Neural cell (in vitro differentiated cells): ENCODE data around the gene PRIMA1. TPM values are rescaled to one million over a fixed set of nuclear protein-coding genes. Genes with fewer than 3 reads are reported as not detected.

Source experiments
- H2AFZ ChIP-seq: fragments of 200-600, 300-800 bp; sonication (generic), shearing (Covaris generic); 2 replicates; pipeline ENCODE4 v1.6.0; 2014; ENCODE audit warnings: low read depth, mild to moderate bottlenecking, antibody characterized with exemption, low read length, moderate library complexity
- H3F3A ChIP-seq: fragments of 200-600 bp; shearing (Covaris generic); 2 replicates; pipeline ENCODE4 v1.6.1; 2016; ENCODE audit warnings: mild to moderate bottlenecking, moderate library complexity, mixed read lengths, antibody characterized with exemption, low read length; ENCODE audit not compliant: insufficient read depth, poor library complexity, severe bottlenecking
- H3K27ac ChIP-seq: fragments of 200-600, 300-800 bp; sonication (generic), shearing (Covaris generic); 2 replicates; pipeline ENCODE4 v1.5.1; 2014; ENCODE audit warnings: mild to moderate bottlenecking, low read length, moderate library complexity
- H3K27me3 ChIP-seq: fragments of 300-800, 200-600 bp; sonication (generic), shearing (Covaris generic); 2 replicates; pipeline ENCODE4 v1.6.0; 2014; ENCODE audit warnings: mild to moderate bottlenecking, low read depth, low read length, moderate library complexity; ENCODE audit not compliant: insufficient read depth
- H3K36me3 ChIP-seq: fragments of 300-800, 200-600 bp; sonication (generic), shearing (Covaris generic); 2 replicates; pipeline ENCODE4 v1.5.1; 2014; ENCODE audit warnings: mild to moderate bottlenecking, antibody characterized with exemption, low read length, moderate library complexity; ENCODE audit not compliant: insufficient read depth
- H3K4me2 ChIP-seq: fragments of 300-800, 200-600 bp; sonication (generic), shearing (Covaris generic); 2 replicates; pipeline ENCODE4 v1.6.0; 2014; ENCODE audit warnings: mild to moderate bottlenecking, low read length
- H3K4me3 ChIP-seq: fragments of 300-800, 200-600 bp; sonication (generic), shearing (Covaris generic); 2 replicates; pipeline ENCODE4 v1.5.1; 2014; ENCODE audit warnings: mild to moderate bottlenecking, low read length, moderate library complexity
- H3K79me2 ChIP-seq: fragments of 200-600 bp; shearing (Covaris generic); replicated peaks from 2 replicates; pipeline ENCODE4 v1.6.0; 2014; ENCODE audit warnings: mild to moderate bottlenecking, low read length, moderate library complexity; ENCODE audit not compliant: insufficient read depth
- H3K9ac ChIP-seq: fragments of 300-800, 200-600 bp; sonication (generic), shearing (Covaris generic); 2 replicates; pipeline ENCODE4 v1.6.1; 2016; ENCODE audit warnings: mild to moderate bottlenecking, low read length, mixed read lengths
- H3K9me2 ChIP-seq: fragments of 200-600 bp; shearing (Covaris generic); 2 replicates; pipeline ENCODE4 v1.6.1; 2016; ENCODE audit warnings: mild to moderate bottlenecking, low read length, mixed read lengths; ENCODE audit not compliant: insufficient read depth
- H3K9me3 ChIP-seq: fragments of 200-600, 300-800 bp; sonication (generic), shearing (Covaris generic); 2 replicates; pipeline ENCODE4 v1.6.1; 2016; ENCODE audit warnings: mild to moderate bottlenecking, mixed run types, low read length, moderate library complexity, mixed read lengths
- H4K20me1 ChIP-seq: fragments of 200-600 bp; shearing (Covaris generic); 2 replicates; pipeline ENCODE4 v1.6.1; 2016; ENCODE audit warnings: mild to moderate bottlenecking, mixed run types; ENCODE audit not compliant: insufficient read depth
- EP300 ChIP-seq: fragments of 450-650 bp; conservative IDR thresholded peaks from 2 replicates; pipeline ENCODE4 v1.6.1; 2014; ENCODE audit warnings: antibody characterized with exemption, mild to moderate bottlenecking, moderate library complexity; ENCODE audit not compliant: poor library complexity, severe bottlenecking
- EZH2 ChIP-seq: fragments of 200-600, 300-800 bp; shearing (Covaris generic), sonication (generic); IDR thresholded peaks from 2 replicates; pipeline ENCODE4 v1.6.1; 2014; ENCODE audit warnings: antibody characterized with exemption, low read length, borderline replicate concordance, mild to moderate bottlenecking; ENCODE audit not compliant: insufficient read depth, poor library complexity, severe bottlenecking
- MXI1 ChIP-seq: fragments of 450-650 bp; conservative IDR thresholded peaks from 2 replicates; pipeline ENCODE4 v1.6.1; 2014; ENCODE audit warnings: antibody characterized with exemption, mild to moderate bottlenecking; ENCODE audit not compliant: poor library complexity, severe bottlenecking
- POLR2AphosphoS5 ChIP-seq: IDR thresholded peaks from 2 replicates; pipeline ENCODE4 v1.6.1; 2012
- RAD21 ChIP-seq: fragments of 450-650 bp; conservative IDR thresholded peaks from 2 replicates; pipeline ENCODE4 v1.6.1; 2014; ENCODE audit warnings: antibody characterized with exemption, mild to moderate bottlenecking, moderate library complexity
- SMC3 ChIP-seq: fragments of 450-650 bp; conservative IDR thresholded peaks from 2 replicates; pipeline ENCODE4 v1.6.1; 2014; ENCODE audit warnings: antibody characterized with exemption, mild to moderate bottlenecking, moderate library complexity; ENCODE audit not compliant: poor library complexity
- TAF1 ChIP-seq: IDR thresholded peaks from 2 replicates; pipeline ENCODE4 v1.6.1; 2012; ENCODE audit warnings: low read depth
- polyA plus RNA-seq: library from polyadenylated mRNA; depleted of rRNA; stranded (reverse); fragments of >200 nt; gene quantifications from 2 replicates; pipeline ENCODE4 v1.2.3, GENCODE V29; 2014
- TF ChIP-seq, protein P1 (sequence below): fragments of 450-650 bp; IDR thresholded peaks from 2 replicates; pipeline ENCODE4 v1.5.1; 2014; ENCODE audit warnings: antibody characterized with exemption, mild to moderate bottlenecking, moderate library complexity; ENCODE audit not compliant: poor library complexity, severe bottlenecking
- TF ChIP-seq, protein P2 (sequence below): IDR thresholded peaks from 2 replicates; pipeline ENCODE4 v1.6.1; 2012; ENCODE audit warnings: borderline replicate concordance

PRIMA1 gene
- polyA plus RNA-seq, 1 donor from 2014 or later = not detected

DNA sequence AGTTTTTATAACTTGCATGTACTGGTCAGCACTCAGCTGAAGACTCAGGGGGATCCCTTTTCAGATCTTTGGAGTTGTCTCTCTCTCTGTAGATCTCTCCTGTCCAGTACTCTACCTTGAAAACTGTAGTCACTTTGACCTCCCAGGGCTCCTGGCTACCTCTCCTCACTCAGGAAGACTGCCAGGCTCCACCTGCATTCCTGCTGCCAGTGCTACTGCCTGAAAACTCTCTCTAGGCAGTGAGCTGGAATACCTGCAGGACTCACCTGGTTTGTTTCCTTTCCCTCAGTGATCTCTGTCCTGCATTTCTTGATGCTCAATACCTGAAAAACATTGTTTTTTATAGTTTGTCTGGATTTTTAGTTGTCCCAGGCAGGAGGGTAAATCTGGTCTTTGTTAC lies 87.4 kb downstream of the PRIMA1 start:
- Histone ChIP-seq H3K27ac (no peak overlapping the region), H3F3A (no peaks in the 10 kb centered on the region), H3K9me3 (peaks cover 4% of the 10 kb centered on the region), H3K4me2 (no peak overlapping the region), H3K9ac (no peak overlapping the region), H3K9me2 (no peaks in the 10 kb centered on the region), H2AFZ (no peak overlapping the region), H4K20me1 (no peaks in the 10 kb centered on the region), H3K27me3 (no peaks in the 10 kb centered on the region), H3K4me3 (no peak overlapping the region), H3K79me2 (no peaks in the 10 kb centered on the region), H3K36me3 (peaks cover 14% of the 10 kb centered on the region)
- TF ChIP-seq, protein P1, sequence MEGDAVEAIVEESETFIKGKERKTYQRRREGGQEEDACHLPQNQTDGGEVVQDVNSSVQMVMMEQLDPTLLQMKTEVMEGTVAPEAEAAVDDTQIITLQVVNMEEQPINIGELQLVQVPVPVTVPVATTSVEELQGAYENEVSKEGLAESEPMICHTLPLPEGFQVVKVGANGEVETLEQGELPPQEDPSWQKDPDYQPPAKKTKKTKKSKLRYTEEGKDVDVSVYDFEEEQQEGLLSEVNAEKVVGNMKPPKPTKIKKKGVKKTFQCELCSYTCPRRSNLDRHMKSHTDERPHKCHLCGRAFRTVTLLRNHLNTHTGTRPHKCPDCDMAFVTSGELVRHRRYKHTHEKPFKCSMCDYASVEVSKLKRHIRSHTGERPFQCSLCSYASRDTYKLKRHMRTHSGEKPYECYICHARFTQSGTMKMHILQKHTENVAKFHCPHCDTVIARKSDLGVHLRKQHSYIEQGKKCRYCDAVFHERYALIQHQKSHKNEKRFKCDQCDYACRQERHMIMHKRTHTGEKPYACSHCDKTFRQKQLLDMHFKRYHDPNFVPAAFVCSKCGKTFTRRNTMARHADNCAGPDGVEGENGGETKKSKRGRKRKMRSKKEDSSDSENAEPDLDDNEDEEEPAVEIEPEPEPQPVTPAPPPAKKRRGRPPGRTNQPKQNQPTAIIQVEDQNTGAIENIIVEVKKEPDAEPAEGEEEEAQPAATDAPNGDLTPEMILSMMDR = no peak
- TF ChIP-seq POLR2AphosphoS5 (no peak), MXI1 (no peak), EZH2 (no peak), TAF1 (no peak), EP300 (no peak), RAD21 (no peak), SMC3 (no peak)
- TF ChIP-seq, protein P2, sequence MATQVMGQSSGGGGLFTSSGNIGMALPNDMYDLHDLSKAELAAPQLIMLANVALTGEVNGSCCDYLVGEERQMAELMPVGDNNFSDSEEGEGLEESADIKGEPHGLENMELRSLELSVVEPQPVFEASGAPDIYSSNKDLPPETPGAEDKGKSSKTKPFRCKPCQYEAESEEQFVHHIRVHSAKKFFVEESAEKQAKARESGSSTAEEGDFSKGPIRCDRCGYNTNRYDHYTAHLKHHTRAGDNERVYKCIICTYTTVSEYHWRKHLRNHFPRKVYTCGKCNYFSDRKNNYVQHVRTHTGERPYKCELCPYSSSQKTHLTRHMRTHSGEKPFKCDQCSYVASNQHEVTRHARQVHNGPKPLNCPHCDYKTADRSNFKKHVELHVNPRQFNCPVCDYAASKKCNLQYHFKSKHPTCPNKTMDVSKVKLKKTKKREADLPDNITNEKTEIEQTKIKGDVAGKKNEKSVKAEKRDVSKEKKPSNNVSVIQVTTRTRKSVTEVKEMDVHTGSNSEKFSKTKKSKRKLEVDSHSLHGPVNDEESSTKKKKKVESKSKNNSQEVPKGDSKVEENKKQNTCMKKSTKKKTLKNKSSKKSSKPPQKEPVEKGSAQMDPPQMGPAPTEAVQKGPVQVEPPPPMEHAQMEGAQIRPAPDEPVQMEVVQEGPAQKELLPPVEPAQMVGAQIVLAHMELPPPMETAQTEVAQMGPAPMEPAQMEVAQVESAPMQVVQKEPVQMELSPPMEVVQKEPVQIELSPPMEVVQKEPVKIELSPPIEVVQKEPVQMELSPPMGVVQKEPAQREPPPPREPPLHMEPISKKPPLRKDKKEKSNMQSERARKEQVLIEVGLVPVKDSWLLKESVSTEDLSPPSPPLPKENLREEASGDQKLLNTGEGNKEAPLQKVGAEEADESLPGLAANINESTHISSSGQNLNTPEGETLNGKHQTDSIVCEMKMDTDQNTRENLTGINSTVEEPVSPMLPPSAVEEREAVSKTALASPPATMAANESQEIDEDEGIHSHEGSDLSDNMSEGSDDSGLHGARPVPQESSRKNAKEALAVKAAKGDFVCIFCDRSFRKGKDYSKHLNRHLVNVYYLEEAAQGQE = no peak

DNA sequence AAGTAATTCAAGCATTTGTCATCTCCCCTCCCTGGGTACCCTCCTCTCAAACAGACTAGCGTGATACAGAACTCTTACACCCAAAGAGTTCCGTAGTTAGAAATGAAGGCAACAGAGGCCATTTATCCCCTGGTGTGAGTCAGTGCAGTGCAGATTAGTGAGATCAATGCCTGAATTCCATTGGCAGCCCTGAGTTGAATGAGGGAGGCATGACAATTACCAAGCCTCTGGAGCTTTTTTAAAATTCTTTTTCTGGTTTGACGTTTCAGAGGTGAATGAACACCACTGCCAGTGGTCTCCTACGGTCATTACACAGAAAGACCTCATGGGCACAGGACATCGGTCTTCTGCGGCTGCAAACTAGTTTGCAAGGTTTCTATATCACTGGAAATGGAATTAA lies 94.4 kb downstream of the PRIMA1 start:
- TF ChIP-seq RAD21 (no peak), EP300 (no peak), MXI1 (no peak), POLR2AphosphoS5 (no peak), EZH2 (no peak), SMC3 (no peak), TAF1 (no peak)
- TF ChIP-seq, protein P2 = no peak
- TF ChIP-seq, protein P1 = no peak
- Histone ChIP-seq H3K27me3 (no peaks in the 10 kb centered on the region), H3K4me2 (no peak overlapping the region), H3F3A (no peaks in the 10 kb centered on the region), H3K79me2 (no peaks in the 10 kb centered on the region), H3K9me2 (no peaks in the 10 kb centered on the region), H3K9me3 (peaks cover 4% of the 10 kb centered on the region), H3K27ac (no peak overlapping the region), H2AFZ (no peak overlapping the region), H3K36me3 (peaks cover 31% of the 10 kb centered on the region), H4K20me1 (no peaks in the 10 kb centered on the region), H3K9ac (no peak overlapping the region), H3K4me3 (peak overlapping the region; percentile 17)
